Inflammatory macrophage treated with lipopolysaccharide for 4 hours (primary cell): ENCODE results near the gene NIPAL1.

Experiments
- DNase-seq: peaks from one replicate; pipeline ENCODE4 v3.0.0-alpha.2; 2020

The NIPAL1 gene

DNA sequence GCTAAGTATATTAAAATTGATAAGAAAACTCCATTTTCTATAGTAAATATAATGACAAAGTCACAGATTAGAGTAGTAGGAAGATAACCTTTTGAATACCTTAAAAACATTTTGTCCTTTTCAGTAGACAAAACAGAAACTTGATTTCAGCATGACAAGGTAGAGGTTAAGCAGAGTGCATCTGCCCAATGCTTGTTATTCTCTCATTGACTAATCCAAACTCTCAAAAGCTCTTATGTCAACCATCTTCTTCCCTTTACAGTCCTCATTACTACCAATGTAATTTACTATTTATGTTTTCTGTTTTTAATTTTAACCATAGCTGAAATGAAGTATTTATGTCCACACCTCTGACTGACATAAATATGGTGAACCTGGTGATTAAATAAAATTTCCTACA is 11.1 kb downstream of the NIPAL1 start:
- DNase-seq: no peak

DNA sequence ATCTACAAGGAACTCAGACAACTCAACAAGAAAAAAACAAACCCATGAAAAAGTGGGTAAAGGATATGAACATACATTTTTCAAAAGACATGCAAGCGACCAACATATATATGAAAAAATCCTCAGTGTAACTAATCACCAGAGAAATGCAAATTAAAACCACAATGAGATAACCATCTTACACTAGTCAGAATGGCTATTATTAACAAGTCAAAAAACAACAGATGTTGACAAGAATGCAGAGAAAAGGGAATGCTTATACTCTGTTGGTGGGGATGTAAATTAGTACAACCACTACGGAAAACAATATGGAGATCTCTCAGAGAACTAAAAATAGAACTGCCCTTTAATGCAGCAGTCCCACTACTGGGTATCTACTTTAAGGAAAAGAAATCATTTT is 12.1 kb downstream of the NIPAL1 start:
- DNase-seq: no peak

DNA sequence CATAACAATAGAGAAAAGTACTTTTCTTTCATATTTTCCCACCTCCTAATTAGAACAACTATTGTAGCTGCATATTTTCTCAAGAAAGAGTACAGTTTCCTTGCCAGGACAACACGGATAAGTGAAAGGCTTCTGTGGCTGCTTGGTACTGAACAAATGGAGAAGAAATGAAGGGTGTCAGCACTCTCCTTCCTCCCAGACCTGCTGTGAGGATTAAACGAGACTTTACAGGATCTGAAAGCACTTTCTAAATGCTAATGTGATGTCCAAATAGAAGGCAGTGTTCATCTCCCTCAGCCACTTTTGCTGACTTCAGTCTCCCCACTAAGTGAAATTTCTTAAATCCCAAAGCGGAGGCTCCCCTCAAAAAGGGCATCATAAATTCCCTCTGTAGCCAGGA is 13.9 kb downstream of the NIPAL1 start:
- DNase-seq: no peak

DNA sequence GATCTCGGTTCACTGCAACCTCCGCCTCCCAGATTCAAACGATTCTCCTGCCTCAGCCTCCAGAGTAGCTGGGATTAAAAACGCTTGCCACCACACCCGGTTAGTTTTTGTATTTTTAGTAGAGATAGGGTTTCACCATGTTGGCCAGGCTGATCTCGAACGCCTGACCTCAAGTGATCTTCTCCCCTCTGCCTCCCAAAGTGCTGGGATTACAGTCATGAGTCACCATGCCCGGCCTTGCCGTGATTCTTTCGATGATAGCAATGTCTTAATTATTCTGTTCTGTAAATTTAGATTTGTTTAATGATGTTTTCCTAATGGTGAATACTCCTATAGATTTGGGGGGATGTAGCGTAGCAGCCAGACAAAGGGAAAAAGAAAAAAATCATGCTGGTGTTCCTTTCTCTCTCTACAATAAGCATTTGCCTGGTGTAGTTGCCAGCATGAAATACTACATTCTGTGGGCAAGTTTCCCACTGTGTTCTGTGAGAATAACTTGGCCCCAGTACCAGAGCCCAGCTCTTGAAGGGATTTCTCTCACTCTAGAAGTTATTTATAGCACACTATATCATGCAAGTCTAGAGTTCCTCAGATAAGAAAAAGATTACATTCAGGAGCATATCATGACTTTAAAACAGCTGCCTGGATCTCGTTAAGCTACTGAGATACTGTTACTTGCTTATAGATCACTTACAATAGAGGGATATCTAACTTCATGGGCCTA is 15.4 kb downstream of the NIPAL1 start:
- DNase-seq: no peak

DNA sequence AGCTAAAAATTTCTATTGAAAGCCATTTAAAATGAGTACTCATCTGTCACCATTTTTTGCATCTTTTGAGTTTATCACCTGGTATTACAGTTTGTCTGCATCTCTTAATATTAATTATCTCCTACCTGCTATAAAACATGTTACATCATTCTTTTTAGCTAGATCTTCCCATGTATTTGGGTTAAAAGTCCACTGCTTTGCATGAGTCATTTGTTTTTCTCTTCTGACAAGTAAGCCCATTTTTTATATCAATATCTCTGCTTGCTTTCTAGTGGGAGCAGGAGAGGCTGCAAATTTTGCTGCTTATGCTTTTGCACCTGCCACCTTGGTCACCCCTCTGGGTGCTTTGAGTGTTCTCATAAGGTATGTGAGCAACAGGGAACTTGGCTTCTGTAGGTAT is 16.1 kb downstream of the NIPAL1 start:
- no peak for DNase-seq

DNA sequence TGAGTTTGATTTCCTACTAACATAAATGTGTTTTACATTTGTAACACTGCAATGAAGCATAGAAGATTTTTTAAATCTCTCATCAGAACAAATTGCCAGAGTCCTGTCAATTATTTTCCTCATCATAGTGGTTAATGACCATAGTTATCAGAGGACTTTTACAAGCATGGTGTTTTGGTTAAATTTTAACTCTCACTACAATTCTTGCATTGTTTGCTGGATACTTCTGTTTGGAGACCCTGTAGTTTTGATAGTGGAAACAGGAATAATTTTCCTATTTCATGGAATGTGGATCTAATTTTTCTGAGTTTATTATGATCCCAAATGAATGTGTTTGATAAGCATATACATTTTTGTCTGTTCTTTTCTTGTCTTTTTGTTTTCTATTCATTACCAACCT is 16.8 kb downstream of the NIPAL1 start:
- no peak for DNase-seq

DNA sequence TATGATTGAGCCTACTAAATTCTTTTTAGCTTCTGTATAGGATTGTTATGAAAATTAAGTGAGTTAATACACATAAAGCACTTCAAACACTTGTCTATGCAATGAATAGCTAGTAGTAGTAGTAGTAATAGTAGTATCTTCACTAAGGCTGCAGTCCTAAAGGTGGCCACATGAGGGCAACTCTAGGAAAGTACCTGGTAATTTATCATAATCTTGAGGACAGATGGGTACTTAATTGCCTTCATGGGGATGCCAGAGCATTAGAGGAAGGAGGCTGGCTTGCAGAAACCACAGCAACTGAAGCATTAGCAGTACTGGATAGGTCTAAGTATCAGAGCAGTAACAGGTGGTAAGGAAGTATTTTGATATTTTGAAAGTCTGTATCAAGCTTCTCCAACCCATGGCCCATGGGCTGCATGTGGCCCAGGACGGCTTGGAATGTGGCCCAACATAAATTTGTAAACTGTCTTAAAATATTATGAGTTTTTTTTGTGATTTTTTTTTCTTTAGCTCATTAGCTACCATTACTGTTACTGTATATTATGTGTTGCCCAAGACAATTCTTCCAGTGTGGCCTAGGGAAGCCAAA is 17.3 kb downstream of the NIPAL1 start:
- peak; percentile 47 for DNase-seq

DNA sequence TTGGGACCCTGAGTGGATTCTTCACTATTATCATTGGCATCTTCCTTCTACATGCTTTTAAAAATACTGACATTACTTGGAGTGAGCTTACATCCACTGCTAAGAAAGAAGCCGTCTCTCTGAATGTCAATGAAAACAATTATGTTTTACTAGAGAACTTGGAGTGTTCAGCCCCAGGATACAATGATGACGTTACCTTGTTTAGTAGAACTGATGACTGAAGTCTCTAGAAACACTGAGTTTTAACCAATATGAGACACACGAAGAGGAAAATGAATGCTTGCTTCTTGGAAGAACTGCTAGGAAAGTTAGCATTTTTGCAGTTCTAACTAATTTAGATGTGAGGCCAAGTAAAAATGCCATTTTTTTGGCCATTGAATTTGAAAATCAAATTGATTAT is 19.4 kb downstream of the NIPAL1 start:
- DNase-seq: no peak

DNA sequence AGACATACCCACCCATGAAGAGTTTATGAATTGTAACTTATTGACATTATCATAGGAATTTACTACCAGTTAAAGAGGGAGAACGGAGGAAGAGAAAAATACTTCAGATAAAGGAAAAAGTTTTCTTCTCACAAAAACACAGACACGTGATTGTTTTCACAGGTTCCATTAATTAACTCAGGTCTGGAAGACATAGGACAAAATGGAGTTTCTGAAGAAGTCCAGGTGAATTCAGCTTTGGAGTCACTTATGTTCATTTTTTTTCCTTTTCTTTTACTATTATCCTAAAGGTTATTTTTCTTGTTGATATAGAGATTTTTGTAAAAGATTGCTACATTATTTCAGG is 20.5 kb downstream of the NIPAL1 start:
- no peak for DNase-seq

DNA sequence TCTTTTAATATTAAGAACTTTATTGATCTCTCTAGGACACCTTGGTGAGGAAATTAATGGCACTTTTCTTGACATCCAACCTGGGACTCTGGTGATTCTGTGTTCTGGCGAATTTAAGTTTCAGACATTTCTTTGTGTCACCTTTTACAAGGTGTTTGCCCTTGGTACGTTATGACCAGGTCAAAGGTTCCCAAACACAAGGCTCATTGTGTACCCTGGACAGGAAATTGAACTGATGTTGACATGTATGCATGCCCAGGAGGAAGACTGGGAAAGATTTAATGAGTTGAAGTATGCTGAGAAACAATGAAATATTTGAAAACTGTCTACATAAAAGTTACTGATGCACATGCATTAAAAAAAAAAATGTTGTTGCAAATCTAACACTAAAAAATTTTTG is 22.1 kb downstream of the NIPAL1 start:
- DNase-seq: no peak

DNA sequence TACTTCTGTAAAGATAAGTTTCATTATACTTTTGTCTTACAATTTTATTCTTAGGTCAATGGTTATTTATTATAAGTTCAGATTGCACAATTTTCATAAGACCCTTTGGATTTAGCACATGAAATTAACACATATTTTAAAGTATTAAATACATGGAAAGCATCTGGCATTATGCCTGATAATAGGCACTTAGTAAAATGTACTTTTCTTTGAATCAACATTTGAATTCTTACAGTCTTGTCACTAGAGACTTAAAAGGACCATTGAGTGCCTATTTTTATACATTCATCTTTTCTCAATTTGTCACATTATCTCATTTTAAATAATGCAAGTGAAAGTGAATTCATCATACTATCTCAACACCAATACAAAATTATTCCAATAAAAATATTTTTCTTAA is 23.0 kb downstream of the NIPAL1 start:
- no peak for DNase-seq

DNA sequence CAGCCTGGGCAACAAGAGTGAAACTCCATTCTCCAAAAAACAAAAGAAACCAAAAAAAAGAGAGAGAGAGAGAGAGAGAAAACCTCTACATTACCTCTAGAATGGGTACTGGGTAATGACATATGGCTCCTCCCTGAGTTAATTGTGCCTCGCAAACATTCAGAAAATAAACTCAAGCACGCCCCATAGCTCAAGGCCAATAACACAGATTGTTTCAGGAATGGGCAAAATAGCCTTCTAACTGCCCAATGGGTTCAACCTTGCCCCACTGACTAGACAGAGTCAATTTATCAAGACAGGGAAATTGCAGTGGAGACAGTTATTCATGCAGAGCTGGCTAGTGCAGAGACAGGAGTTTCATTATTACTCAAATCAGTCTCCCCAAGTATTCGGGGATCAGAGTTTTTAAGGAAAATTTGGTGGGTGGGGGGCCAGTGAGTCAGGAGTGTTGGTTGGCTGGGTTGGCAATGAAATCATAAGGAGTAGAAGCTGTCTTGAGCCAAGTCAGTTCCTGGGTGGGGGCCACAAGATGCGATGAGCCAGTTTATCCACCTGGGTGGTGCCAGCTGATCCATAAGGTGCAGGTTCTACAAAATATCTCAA is 25.1 kb downstream of the NIPAL1 start:
- DNase-seq: no peak

DNA sequence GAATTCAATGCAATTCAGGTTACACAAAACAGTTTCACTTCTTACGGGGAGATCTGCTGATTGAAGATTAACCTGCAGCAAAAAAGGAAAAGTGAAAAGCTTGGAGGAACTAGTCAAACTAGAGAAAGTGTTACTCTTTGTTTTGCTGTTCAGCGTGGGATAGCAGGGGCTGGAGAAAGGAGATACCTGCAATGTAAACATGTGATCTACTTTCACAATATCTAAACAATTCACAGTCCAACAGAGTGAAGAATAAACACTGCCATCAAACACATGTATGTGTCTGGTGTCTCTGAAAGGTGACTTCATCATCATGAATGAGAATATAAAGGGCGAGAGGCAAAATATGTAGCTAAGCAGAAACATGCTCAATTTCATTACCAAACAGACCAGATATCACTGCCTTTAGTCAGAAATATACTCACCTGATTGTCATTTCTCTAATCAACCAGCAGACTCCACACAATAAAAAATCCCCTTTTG is 26.4 kb downstream of the NIPAL1 start:
- DNase-seq: no peak

DNA sequence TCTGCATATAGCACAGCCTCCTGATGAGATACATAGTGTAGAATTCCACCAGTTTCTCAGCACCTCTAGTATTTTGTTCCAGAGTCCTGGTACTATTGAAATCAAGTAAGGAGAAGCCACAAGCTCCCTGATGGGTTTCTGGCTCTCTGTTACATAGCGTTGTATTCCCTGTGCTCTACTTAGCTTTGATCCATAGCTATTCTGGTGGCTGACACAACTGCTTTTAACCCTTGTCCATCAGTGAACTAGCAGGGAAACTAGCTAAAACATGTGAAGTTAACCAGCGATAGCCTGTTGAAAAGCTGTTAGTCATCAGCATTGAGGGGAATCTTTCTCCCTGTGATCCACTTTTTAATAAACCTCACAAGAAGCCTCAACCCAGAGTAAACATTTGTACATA is 26.9 kb downstream of the NIPAL1 start:
- DNase-seq: no peak

DNA sequence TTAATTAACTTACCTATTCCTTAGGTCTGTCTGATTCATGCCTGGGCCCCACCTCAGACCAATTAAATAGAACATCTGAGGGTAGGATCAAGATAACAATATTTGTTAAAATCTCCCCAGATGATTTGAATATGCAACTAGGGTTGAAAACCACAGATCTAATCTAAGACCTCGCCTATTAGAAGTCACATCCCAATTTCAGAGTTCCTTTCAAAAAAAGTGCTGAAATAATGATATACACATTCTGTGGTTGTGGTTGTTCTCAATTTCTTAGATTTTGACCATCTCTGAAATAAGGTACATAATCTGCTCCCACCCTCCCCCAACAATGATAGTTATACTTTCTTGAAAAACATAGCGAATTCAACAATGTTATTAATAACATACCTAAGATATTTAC is 27.7 kb downstream of the NIPAL1 start:
- DNase-seq: no peak

DNA sequence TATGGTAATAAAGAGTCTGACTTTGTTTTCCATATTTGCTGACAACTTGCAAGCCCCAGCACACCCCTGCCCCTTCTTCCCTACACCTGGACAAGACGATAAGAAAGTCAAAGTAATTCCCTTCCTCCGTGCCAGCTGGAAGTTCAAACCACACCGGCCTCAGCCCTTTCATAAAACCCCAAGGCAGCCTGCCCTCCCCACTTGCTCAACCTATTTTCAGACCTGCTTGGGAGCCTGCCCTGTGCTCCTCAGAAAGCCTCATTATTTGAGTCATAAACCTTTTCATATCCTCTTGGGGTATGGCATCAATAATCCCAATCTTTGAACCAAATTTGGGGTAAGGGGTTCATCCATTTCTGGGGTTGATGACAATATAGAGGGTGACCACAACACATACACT is 29.5 kb downstream of the NIPAL1 start:
- DNase-seq: no peak

DNA sequence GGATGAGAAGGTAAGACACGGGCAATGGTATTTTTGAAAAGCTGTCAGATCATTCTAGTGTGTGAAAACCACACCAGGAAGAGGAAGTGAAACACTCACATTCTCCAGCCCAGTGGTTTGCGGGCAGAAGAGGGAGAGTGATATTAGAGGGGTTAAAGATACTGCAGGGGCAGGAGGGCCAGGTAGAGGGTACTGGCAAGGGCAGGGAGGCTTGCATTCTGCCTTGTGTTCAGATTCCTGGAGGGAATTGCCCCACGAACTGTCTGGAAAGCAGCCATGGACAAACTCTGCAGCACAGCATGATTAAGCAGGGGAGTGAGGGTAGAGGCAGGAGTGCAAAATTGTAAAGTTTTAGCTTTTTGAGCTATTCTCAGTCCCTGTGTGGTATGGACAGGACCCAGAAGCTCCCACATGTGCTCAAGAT is 30.9 kb downstream of the NIPAL1 start:
- peak; percentile 46 for DNase-seq

DNA sequence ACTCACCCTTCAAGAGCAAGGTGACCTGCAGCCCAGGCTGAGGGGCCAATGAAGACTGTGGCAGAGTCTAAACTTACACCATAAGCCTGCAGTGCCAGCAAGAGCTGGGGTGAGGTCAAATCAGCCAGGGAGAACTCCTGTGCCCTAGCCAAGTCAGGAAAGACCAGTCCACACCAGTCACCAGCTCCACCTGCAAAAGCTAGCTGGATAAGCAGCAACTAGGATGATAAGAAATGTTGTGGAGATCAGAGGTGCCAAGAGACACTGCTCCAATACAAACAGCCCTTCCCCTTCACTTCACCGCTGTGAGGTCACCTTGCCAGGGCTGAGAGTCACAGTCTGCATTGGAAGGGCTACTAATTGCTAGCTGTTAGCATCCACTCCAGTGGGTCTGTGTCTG is 31.3 kb downstream of the NIPAL1 start:
- DNase-seq: no peak

DNA sequence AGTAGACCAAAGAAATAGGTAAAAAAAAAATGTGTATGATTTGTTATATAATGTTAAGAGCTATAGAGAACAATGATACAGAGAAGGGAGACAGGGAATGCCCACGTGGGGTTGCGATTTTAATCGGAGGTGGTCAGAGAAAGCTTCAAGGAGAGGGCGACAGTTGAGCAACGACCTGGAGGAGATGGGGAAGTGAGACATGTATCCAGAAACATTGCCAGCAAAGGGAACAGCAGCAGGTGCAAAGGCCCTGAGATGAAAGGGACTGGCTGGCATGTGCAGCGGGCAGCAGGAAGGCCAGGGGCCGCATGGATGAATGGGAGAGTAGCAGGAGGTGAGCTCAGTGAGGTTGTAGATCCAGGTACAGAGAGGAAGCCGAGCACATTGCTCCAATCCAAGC is 32.9 kb downstream of the NIPAL1 start:
- DNase-seq: no peak

DNA sequence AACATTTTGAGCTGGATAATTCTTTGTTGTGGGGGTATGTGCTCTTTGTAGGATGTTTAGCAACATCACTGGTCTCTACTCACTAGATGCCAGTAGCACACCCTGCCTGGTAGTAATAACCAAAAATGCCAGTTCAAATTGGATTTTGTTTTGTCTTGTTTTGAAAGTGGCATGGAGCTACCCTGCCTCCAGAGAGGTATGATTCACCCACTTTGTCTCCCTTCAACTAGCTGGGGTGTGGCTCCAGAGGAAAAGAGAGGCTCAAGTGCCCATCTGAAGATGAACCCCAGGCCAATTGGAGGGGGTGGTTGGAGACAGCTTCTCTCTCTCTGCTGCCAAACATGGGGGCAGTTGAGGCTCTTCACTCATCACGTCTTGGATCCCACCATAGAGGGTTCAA is 34.5 kb downstream of the NIPAL1 start:
- DNase-seq: no peak

DNA sequence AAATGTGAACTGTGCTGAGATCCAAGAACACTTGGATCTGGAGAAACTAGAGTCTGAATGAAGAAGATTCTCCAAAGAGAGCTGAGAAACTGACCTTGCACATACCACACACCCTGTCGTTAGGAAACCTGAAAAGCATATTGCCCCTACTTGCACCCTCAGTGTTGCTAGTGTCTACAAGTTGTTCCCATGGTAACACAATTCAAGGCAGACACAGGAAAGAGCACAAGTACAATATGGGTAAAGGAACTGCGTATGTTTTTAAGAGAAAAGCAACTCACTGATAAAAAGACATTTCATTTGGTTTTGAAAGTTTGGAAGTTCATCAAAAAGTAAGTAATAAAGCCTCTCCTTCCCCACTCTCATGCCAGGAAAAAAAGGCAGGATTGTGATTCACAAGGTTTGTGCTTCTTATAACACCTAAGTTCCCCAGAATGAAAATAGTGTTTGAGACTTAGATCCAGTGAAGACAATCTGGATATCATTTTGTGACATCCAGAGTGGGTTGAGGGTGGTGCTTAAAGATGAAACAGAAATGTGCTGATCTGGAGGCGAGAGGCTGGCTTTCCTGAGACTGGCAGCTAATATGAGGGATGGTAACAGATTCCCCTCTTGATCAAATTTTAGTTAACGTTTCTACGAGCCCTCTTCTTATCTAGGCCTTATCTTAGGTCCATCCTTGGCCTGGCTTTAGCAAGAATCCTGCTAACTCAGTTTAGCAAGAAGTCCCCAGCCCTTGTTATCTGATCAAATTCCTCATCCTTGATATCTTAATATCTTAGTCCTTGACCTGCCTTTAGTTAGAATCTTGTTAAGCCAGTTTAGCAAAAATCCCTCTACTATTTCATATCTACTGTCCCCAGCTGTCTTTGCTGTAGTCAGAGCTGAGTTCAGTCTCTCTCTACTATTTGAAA is 42.3 kb downstream of the NIPAL1 start:
- DNase-seq: no peak

DNA sequence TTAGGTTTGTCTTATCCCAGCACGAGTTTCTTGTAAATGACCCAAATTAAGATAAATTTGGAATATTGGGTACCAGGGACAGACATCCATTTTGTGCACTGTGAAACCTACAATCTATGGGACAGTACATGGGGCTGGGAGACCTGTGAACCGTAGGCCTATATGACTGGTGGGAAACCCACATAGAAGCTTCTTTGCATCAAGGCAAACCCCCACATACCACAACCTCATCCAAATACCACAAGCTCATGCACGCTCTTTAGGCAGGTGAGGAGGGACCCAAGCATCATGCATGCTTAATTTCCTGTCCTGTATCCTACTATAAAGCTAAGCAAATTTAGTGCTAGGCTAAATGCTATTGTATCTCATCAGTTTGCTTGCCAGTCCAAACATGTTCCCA is 47.8 kb downstream of the NIPAL1 start:
- no peak for DNase-seq

DNA sequence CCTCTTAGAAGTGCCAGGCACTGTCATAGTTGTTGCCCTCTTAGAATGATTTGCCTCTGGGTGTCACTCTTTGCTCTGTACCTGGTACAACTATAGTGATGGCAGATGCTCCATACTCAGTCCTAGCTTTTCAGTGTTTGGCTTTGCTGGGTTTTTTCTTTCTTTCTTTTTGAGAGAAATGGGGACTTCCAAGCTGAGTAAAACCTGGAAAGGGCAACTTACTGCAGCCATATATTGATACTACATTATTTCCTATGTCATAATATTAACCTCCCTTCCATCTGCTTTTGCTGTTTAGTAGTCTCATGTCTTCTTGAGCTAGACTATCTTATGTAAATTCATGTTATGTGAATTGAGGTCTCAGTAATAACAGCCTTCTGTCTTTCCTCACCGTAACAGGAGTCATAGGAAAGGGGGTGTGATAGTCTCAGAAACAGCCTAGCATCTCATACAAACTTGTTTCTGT is 49.0 kb downstream of the NIPAL1 start:
- no peak for DNase-seq
